Measurements from ENCODE around the gene DYNLT2. TPM values are rescaled to one million over a fixed set of nuclear protein-coding genes. Genes with fewer than 3 reads are reported as not detected.

The DYNLT2 gene
- total and polyA plus RNA-seq, 2 of the 13 experiments (the other 11 are each of a cell fraction or from before 2014, with no cell fraction given), result 2.1 to 4.3 TPM

DNA sequence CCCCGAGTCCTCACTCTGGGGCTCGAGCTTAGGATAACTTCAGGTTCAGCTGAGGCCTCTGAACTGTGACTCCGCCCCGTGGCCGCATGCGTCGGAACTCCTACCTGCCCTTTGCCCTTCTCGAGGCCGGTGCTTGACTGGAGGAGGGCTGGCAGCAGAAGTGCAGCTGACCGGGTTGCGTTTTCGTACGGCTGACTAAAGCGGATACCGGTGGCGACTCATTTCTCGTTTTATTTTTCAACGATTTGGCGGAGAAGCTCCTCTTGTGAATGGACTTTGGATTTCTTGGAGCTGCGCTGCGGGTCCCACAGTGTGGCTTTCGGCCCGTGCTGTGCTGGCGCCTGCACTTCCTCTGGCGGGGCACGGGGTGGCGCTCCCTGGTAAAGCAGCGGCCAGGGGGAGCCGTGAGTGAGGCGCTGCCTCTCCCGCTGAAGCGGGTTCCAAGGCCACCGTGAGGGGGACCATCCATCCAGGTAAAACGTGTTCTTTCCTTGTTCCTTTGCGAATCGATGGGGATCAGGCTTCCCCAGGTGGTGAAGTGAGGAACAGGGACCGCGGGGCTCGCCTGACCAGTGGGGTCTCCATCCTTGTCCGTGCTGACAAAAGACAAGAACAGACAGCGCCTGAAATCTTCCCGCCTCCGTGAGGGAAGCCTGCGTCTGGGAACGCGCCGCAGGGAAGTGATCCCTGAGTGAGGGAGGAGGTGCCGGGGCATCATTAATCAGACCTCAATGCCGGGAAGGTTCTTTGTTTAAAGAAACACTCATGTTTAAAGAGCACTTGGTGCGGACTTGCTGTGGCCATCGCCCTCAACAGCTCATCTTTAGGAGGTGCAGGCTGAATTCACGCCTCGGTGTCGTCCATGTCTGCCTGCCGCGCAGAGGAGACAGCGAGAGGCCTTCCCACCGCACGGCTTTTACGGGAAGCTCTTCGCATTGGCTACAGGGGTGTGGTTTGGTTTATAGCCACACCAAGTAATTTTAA, 38.9 kb upstream of the DYNLT2 start (continued):
- peak; percentile 77 for TF ChIP-seq ZNF292 (CRISPR knock-in tag; IDR thresholded peaks at IDR 0.05; ENCODE audit: borderline replicate concordance, low read depth)
- TF ChIP-seq NFE2L1 (CRISPR knock-in tag; IDR thresholded peaks at IDR 0.05; ENCODE audit: borderline replicate concordance), result peak; percentile 23; the same call in 1 of the 2 replicates
- TF ChIP-seq PLRG1 (conservative IDR thresholded peaks at IDR 0.05), result no peak
- TF ChIP-seq GATAD1 (CRISPR knock-in tag; IDR thresholded peaks at IDR 0.05), result peak; percentile 70
- TF ChIP-seq HNRNPH1 (optimal IDR thresholded peaks at IDR 0.05; ENCODE audit: low read depth, low read length), result no peak
- TF ChIP-seq MEIS2 (CRISPR knock-in tag; IDR thresholded peaks at IDR 0.05), result peak; percentile 51; the same call in 1 of the 2 replicates
- TF ChIP-seq THYN1 (CRISPR knock-in tag; IDR thresholded peaks at IDR 0.05; ENCODE audit: borderline replicate concordance, low read depth), result no peak
- TF ChIP-seq, protein P1, sequence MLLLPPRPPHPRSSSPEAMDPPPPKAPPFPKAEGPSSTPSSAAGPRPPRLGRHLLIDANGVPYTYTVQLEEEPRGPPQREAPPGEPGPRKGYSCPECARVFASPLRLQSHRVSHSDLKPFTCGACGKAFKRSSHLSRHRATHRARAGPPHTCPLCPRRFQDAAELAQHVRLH (CRISPR knock-in tag; IDR thresholded peaks at IDR 0.05; ENCODE audit: borderline replicate concordance, low read depth), result peak; percentile 62; the same call in 1 of the 2 replicates
- TF ChIP-seq, protein P2, sequence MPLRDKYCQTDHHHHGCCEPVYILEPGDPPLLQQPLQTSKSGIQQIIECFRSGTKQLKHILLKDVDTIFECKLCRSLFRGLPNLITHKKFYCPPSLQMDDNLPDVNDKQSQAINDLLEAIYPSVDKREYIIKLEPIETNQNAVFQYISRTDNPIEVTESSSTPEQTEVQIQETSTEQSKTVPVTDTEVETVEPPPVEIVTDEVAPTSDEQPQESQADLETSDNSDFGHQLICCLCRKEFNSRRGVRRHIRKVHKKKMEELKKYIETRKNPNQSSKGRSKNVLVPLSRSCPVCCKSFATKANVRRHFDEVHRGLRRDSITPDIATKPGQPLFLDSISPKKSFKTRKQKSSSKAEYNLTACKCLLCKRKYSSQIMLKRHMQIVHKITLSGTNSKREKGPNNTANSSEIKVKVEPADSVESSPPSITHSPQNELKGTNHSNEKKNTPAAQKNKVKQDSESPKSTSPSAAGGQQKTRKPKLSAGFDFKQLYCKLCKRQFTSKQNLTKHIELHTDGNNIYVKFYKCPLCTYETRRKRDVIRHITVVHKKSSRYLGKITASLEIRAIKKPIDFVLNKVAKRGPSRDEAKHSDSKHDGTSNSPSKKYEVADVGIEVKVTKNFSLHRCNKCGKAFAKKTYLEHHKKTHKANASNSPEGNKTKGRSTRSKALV (CRISPR knock-in tag; IDR thresholded peaks at IDR 0.05), result peak; percentile 84
- TF ChIP-seq, protein P3, sequence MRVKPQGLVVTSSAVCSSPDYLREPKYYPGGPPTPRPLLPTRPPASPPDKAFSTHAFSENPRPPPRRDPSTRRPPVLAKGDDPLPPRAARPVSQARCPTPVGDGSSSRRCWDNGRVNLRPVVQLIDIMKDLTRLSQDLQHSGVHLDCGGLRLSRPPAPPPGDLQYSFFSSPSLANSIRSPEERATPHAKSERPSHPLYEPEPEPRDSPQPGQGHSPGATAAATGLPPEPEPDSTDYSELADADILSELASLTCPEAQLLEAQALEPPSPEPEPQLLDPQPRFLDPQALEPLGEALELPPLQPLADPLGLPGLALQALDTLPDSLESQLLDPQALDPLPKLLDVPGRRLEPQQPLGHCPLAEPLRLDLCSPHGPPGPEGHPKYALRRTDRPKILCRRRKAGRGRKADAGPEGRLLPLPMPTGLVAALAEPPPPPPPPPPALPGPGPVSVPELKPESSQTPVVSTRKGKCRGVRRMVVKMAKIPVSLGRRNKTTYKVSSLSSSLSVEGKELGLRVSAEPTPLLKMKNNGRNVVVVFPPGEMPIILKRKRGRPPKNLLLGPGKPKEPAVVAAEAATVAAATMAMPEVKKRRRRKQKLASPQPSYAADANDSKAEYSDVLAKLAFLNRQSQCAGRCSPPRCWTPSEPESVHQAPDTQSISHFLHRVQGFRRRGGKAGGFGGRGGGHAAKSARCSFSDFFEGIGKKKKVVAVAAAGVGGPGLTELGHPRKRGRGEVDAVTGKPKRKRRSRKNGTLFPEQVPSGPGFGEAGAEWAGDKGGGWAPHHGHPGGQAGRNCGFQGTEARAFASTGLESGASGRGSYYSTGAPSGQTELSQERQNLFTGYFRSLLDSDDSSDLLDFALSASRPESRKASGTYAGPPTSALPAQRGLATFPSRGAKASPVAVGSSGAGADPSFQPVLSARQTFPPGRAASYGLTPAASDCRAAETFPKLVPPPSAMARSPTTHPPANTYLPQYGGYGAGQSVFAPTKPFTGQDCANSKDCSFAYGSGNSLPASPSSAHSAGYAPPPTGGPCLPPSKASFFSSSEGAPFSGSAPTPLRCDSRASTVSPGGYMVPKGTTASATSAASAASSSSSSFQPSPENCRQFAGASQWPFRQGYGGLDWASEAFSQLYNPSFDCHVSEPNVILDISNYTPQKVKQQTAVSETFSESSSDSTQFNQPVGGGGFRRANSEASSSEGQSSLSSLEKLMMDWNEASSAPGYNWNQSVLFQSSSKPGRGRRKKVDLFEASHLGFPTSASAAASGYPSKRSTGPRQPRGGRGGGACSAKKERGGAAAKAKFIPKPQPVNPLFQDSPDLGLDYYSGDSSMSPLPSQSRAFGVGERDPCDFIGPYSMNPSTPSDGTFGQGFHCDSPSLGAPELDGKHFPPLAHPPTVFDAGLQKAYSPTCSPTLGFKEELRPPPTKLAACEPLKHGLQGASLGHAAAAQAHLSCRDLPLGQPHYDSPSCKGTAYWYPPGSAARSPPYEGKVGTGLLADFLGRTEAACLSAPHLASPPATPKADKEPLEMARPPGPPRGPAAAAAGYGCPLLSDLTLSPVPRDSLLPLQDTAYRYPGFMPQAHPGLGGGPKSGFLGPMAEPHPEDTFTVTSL (CRISPR knock-in tag; IDR thresholded peaks at IDR 0.05; ENCODE audit: borderline replicate concordance), result peak; percentile 34; the same call in 1 of the 2 replicates
- TF ChIP-seq ZBTB3 (CRISPR knock-in tag; IDR thresholded peaks at IDR 0.05; ENCODE audit: borderline replicate concordance, low read depth), result peak; percentile 85
- TF ChIP-seq ZFAT (CRISPR knock-in tag; conservative IDR thresholded peaks at IDR 0.05), result no peak
- TF ChIP-seq ZNF136 (CRISPR knock-in tag; IDR thresholded peaks at IDR 0.05; ENCODE audit: low read depth), result peak; percentile 83
- no peak for TF ChIP-seq RCOR2 (CRISPR knock-in tag; IDR thresholded peaks at IDR 0.05)
- TF ChIP-seq CCDC6 (CRISPR knock-in tag; IDR thresholded peaks at IDR 0.05), result peak; percentile 27; the same call in 1 of the 2 replicates
- no peak for TF ChIP-seq PCBP1 (IDR thresholded peaks at IDR 0.05; ENCODE audit: borderline replicate concordance, low read depth, low read length)
- TF ChIP-seq NFATC3 (CRISPR knock-in tag; IDR thresholded peaks at IDR 0.05), result 0 out of 2 replicates have a peak, but pooled peaks have one; percentile 17
- peak; percentile 94 for TF ChIP-seq CAMTA2 (CRISPR knock-in tag; IDR thresholded peaks at IDR 0.05; ENCODE audit: borderline replicate concordance)
- TF ChIP-seq TOE1 (CRISPR knock-in tag; IDR thresholded peaks at IDR 0.05), result peak; percentile 67; the same call in 1 of the 2 replicates
- no peak for TF ChIP-seq ADNP (CRISPR knock-in tag; IDR thresholded peaks at IDR 0.05)

Measured in HepG2 (cell line).